RCC 7860 (cell line): ENCODE data around the gene TRABD2A.
"Not testable (repeated sequence)": the region's sequence is repeated elsewhere in the genome, so short reads cannot be mapped to it uniquely, and the experiment has no call there.

Source experiments
- DNase-seq: peaks from one replicate; pipeline ENCODE4 v3.0.0-alpha.2; 2015; ENCODE audit warnings: low spot score
- FAIRE-seq: peaks from 2 replicates; lab custom pipeline; 2012; peaks lifted over from hg19 to GRCh38; lab: Jason Lieb, UNC

Gene TRABD2A

DNA sequence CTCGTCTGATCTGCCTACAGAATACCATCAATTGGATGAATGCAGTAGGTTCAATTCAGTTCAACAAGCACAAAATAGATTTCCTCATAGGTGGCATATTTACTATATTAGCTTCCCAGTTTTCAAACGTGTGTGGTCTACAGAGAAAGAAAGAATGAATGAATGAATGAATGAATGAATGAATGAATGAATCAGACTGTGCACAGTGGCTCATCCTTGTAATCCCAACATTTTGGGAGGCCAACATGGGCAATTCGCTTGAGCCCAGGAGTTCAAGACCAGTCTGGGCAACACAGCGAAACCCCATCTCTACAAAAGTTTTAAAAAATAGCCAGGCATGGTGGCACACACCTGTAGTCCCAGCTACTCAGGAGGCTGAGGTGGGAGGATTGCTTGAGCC is 94.9 kb downstream of the TRABD2A start:
- FAIRE-seq (no peak), DNase-seq (no peak)

DNA sequence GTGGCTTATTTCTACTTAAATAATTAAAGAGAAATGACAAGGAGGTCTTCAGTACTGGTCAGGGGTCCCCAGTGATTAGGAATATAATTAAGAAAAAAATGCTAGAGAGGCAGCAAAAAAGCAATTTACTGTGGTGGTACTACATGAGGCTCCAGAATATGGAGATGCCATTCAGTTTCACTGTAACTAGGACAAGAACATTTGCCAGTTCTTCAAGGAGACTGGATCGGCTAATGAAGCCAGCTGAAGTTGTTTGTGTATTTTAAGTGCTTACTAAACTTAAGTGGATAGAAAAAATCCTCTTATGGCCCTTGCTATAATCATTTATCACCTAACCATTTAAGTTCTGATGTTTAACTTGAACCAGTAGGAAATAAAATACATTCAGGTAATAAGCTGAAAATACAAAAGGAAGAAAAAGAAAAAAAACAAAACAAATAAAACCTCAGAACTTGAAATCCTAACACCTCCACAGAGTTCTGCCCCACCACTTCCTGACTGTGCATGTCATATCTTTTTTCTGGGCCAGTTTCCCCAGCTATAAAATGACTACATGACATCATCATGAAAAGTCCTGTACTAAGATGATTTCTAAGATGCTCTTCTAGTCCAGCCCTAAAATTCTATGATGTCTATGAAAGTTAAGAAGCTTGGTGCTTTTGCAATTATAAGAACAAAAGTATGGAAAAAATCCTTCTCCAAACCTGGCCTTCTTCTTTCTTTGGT is 98.0 kb downstream of the TRABD2A start:
- FAIRE-seq, result no peak
- DNase-seq, result no peak

DNA sequence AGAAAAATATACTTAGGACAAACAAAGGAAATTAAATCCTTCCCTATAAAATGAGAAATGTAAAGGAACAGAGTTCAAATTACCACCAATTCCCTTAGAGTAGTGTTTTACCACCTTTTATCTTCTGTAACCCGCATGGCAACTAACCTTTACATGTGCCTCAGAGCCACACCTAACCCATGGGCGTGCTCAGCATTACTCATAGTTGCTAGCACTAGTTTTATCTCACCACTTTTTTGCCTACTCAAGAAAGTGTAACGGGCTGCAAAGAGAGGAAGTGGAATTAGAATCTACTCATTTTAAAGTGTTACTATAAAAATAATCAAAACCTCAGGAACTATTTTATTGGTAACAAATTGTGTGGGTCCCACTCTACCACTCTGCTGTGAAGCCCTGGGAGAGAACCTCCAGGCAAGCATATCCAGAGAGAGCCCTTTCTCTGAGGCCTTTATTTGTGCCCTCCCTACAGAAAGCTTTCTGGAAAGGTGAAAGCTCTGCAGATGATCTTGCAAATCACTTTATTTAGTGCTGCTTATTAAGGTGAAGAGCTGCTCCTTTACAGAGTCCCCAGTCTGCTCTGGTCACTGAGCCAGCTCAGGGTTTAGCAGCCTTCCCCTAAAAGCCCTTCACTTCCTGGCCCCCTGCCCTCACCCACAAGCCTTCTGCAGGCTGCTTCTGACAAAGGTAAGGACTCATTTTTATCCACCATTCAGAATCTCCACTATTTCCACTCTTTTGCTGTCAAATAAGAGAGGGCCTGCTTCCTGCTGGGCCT is 98.8 kb downstream of the TRABD2A start:
- DNase-seq, result no peak
- FAIRE-seq, result no peak

DNA sequence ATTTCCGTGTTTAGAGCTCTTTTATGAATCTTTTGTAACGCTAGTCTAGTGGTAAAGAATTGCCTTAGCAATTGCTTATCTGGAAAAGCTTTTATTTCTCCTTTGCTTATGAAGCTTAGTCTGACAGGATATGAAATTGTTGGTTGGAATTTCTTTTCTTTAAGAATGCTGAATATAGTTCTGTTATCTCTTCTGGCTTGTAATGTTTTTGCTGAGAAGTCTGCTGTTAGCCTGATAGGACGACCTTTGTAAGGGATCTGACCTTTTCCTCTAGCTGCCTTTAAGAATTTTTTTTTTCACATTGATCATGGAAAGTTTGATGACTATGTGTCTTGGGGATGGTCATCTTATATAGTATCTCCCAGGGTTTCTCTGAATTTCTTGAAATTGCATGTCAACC is 101.1 kb downstream of the TRABD2A start:
- DNase-seq (no peak), FAIRE-seq (no peak)

DNA sequence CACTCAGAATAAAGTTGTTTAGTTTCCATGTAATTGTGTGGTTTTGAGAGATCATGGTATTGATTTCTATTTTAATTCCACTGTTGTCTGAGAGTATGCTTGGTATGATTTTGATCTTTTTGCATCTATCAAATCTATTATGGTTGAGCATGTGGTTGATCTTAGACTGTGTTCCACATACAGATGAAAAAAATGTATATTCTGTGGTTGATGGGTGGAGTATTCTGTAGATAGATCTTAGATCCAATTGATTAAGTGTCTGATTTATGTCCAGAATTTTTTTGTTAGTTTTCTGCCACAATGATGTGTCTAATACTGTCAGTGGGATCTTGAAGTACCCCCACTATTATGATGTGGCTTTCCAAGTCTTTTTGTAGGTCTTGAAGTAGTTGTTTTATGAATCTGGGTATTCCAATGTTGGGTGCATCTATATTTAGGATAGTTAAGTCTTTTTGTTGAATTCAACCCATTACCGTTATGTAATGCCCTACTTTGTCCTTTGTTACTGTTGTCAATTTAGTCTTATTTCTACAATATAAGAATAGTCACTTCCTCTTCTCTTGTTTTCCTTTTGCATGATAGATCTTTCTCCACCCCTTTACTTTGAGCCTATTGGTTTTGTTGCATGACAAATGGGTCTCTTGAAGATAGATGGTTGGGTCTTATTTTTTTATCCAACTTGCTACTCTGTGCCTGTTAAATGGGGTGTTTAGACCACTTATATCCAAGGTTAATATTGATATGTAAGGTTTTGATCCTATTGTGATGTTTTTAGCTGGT is 101.8 kb downstream of the TRABD2A start:
- DNase-seq, result no peak
- FAIRE-seq, result no peak

DNA sequence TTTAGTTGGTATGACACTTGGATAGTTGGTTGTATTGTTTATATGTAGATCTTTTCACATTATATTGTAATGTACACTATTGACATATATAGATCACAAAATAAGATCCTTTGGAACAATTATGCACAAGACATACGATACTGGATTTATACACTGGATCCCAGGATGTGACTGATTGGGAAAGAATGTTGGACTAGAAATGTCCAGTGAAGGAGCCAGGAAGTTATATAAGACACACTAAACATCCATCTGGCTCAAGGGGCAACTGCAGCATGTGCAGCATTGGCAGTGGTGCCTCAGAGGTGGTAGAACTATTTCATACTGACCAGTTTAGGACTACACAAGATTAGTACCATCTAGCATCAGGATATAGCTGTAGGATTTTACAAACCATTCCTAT is 104.9 kb downstream of the TRABD2A start:
- no peak for FAIRE-seq

DNA sequence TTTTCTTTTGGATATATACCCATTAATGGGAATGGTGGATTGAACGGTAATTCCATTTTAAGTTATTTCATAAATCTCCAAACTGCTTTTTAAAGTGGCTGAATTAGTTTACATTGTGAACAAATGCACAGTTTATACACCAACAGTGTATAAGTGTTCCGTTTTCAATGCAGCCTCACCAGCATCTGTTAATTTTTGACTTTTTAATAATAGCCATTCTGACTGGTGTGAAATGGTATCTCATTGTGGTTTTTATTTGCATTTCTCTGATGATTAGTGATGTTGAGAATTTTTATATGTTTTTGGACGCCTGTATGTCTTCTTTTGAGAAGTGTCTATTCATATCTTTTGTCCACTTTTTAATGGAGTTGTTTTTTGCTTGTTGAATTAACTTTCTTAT is 107.3 kb downstream of the TRABD2A start:
- FAIRE-seq, DNase-seq: not testable (repeated sequence)

More for the DNA sequence above, 104.9 kb downstream of the TRABD2A start:
- no peak for DNase-seq
